T-helper 9 cell (primary cell): Measurements from ENCODE around the gene SERPINA5.

Experiments used
- DNase-seq: peaks from one replicate; pipeline ENCODE4 v3.0.0-alpha.2; 2020

Gene SERPINA5

DNA sequence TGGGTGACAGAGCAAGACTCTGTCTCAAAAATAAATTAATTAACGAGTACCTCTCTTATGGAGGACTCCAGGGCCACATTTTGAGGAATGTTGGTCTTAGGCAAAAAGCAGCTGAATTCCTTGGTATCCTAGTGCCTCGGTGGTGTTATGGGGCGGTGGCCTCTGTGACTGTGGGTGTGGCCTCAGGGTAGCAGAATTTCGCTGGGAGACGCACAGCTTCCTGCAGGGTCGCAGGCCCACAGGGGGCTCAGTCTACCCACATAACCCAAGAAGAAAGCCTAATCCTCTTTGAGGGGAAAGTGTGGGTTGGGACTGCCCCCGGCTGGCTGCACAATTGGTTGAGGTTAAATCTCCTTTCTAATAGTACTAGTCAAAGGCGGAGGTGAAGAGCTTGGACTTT is 31.2 kb upstream of the SERPINA5 start:
- DNase-seq, result no peak

GRCh38 chr14:94555991-94556390 is 25.2 kb upstream of the SERPINA5 start:
- DNase-seq, result no peak

DNA sequence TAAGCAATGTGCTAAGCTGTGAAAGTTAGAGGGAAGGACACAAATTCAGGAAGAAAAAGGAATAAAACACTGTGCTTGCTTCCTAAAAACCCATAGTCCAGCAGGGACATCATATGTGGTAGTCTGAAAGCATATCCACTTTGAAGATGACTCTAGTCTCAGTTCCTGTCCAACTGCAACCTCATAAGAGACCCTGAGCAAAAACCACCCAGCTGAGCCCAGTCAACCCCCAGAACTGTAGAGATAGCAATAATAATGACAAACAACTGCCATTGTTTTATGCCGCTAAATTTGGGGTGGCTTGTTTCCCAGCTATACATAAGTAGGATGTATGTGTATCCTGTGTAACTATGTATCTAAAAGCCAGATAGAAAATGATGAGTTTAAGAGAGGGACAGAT is 23.9 kb upstream of the SERPINA5 start:
- no peak for DNase-seq

DNA sequence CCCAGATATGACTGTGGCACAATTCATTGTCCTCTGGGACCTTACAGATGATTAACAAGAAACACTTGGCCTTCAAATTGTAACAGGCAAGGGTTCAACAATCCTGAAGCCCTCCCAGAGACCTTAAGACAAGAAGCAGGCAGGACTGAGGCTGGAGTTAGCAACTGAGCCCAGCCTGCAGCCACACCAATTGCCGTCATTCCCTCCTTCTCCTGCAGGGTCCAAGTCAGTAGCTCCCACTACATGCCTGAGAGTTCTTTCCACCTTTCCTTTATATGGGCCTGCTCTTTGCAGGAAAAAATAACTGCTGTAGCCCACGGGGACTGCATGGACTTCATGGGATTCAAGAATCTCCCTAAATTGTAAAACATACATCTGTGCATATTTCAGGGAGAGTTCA is 22.4 kb upstream of the SERPINA5 start:
- no peak for DNase-seq

GRCh38 chr14:94559638-94560290 is 21.5 kb upstream of the SERPINA5 start:
- DNase-seq, result no peak

DNA sequence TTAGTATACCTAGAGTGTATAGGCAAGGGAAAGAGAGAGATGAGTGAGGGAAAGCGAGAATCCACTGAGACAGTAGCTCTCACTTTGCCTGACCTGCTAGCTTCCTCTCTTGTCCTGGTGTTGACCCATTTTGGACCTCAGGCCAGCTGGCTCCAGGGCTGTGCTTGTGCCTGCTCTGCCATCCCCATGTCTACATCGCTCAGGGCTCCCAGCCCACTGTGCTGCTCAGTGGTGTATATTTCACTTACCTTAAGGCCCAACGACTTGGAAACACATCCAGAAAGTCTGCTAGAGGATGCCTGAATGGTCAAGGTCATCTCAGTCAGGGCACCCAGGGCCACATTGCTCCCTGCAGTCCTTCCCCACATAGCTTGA is 20.9 kb upstream of the SERPINA5 start:
- DNase-seq, result no peak

GRCh38 chr14:94560751-94561655 is 20.2 kb upstream of the SERPINA5 start, which contains the start of gene SERPINA4:
Gene SERPINA4 (plus strand): TSS chr14:94561442. CDS start chr14:94563483, 2,041 bp downstream.
- DNase-seq, result no peak

GRCh38 chr14:94561656-94562010 is 19.6 kb upstream of the SERPINA5 start:
- no peak for DNase-seq

DNA sequence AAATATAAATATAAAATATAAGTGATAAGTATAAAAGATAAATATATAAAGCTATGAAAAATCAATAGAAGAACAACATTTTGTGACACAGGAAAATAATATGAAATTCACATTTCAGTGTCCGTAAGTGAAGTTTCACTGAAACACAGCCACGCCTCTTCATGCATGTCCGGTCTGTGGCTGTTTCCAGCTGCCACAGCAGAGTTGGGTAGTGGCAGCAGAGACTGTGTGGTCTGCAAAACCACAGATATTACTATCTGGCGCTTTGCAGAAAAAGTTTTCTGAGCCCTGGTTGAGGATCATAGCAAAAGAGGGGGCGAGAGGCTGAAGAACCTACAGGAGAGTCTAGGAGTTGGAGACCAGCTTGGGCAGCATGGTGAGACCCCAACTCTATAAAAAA is 19.2 kb upstream of the SERPINA5 start:
- no peak for DNase-seq

DNA sequence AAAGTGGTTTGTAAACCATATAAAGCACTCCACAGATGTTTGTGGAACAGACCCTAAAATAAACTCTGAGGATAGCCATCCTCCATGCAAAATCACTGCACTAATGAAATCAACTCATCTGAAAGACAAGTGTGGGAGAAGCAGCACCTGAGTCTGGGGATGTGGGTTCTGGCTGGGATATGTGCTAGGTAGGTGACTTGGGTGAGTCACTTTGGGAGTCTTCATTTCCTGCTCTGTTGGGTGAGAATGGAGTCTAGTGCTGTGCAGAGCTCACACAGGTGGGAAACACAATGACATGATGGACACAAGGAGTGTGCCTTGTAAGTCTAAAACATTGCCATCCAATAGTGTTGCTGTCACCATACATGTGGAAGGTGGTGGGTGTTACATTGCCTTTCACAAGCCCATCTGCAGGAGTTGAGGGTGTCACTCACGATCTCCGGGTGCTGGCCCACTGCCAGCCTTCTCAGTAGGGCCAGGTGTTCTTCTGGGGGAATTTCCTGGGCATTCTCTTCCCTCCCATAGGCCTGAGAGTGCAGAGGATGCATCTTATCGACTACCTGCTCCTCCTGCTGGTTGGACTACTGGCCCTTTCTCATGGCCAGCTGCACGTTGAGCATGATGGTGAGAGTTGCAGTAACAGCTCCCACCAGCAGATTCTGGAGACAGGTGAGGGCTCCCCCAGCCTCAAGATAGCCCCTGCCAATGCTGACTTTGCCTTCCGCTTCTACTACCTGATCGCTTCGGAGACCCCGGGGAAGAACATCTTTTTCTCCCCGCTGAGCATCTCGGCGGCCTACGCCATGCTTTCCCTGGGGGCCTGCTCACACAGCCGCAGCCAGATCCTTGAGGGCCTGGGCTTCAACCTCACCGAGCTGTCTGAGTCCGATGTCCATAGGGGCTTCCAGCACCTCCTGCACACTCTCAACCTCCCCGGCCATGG is 18.0 kb upstream of the SERPINA5 start:
- no peak for DNase-seq

- DNase-seq, result no peak
Measured at GRCh38 chr14:94564381-94564780, 16.8 kb upstream of the SERPINA5 start.

- no peak for DNase-seq
Measured at GRCh38 chr14:94568186-94568585, 13.0 kb upstream of the SERPINA5 start.

GRCh38 chr14:94569381-94570001 is 11.7 kb upstream of the SERPINA5 start:
- no peak for DNase-seq

GRCh38 chr14:94570002-94570400 is 11.2 kb upstream of the SERPINA5 start:
- DNase-seq, result no peak

GRCh38 chr14:94570440-94570839 is 10.8 kb upstream of the SERPINA5 start:
- DNase-seq, result no peak

DNA sequence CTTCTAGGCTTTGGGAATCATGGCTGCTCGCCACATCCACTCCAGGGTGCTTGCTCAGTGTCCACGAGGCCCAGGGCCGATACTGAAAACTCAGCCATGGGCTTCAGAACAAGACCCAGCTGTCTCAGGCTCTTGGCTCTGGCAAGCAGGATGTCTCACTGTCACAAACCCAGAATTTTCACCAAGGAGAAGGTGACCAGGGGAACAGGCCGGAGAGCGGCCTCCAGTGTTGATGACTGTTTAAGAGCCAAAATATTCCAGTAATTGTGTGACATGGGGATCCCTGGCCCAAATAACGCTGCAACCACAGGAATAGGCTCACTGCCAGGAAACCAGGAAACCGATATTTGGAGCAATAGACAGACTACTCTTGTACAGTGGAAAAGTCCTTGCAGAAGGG is 9.8 kb upstream of the SERPINA5 start:
- DNase-seq, result no peak

DNA sequence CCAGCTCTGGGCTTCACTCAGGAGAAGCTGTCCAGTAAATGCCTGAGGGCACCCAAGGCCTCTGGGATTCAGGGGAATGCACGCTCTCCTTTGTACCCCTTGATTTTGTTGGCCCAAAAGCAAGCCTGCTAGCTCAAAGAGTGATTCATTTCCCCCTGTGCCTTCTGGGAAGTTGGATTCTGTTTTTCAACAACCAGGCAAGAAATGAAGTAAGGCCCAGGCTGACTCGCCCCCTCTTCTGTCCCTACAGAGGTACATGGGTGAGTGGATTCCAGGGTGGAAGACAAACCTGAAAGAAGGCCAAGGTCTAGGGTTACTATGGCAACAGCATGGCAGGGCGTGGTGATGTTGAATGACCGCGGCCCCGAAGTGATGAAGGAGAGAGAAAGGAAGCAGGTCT is 9.3 kb upstream of the SERPINA5 start:
- no peak for DNase-seq

DNA sequence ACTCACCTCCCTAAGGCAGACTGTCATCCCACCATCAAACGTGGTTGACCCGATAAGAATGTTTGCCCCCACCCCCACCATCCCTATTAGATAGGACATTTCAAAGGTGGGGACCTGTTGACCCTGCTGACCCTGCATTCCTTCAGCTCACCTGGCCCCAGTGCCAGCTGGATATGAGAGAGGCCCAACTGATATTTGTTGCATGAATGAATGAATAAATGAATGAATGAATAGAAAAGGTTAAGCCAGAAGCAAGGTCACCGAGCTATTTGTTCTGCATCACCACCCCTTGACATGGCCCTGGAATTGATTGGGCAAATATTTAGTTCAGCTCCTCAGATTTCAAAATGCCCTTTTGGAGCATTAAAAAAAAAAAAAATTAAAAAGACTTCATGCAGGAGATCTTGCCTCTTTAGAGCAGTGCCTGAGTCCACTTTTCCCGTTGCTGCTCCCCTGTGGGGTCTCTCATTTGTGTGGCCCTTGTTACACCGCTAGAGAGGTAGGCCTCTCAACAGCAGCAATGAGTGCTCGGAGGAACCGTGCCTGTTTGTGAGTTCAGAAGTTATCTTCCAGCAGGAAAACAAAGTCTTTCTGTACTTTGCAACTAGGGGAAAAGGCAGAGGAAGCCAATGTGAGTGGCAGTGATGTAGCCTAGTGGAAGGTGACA is 8.5 kb upstream of the SERPINA5 start:
- no peak for DNase-seq

- DNase-seq, result no peak
Measured at GRCh38 chr14:94573475-94574277, 7.5 kb upstream of the SERPINA5 start.

DNA sequence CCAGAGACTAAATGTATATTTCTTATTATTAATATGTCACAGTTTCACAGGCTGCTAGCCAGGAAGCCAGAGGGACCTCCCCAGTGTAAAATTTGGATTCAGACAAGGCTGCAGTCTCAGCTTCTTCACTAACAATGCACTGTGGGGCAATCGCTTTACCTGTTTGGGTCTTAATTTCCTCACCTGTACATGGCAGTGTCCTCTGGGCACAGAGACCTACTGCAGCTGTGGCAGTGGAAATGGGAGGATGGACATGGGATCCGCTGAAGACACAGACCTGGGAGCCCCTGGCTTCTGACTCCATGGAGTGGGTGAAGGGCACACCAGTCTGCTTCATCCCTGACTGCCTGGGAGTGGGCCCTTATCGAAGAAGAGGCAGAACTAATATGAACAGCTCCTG is 6.9 kb upstream of the SERPINA5 start:
- DNase-seq, result no peak
